Retinal pigment epithelial cell (primary cell): ENCODE data around the gene ESRP2.

ENCODE experiments used
- DNase-seq: peaks from one replicate; pipeline ENCODE4 v3.0.0-alpha.2; 2010; ENCODE audit warnings: low read depth
- H3K4me3 ChIP-seq: 2 replicates; pipeline ENCODE4 v1.5.1; 2011; ENCODE audit warnings: mild to moderate bottlenecking, low read length, control low read depth, moderate library complexity
- CTCF ChIP-seq: conservative IDR thresholded peaks from 2 replicates; pipeline ENCODE4 v1.5.1; 2011; ENCODE audit warnings: low read depth, low read length, control low read depth, inconsistent platforms

ESRP2 gene

GRCh38 chr16:68251832-68252231 is 15.9 kb upstream of the ESRP2 start:
- no peak for DNase-seq
- H3K4me3 ChIP-seq = no peak overlapping the region
- TF ChIP-seq CTCF = no peak

GRCh38 chr16:68250951-68251350 is 15.0 kb upstream of the ESRP2 start:
- TF ChIP-seq CTCF = no peak
- DNase-seq = no peak
- H3K4me3 ChIP-seq = no peak overlapping the region

- H3K4me3 ChIP-seq = no peak overlapping the region
- no peak for TF ChIP-seq CTCF
- no peak for DNase-seq
Measured at GRCh38 chr16:68249371-68249770, 13.4 kb upstream of the ESRP2 start.

- no peak for TF ChIP-seq CTCF
- DNase-seq = no peak
- no peak overlapping the region for H3K4me3 ChIP-seq
Measured at GRCh38 chr16:68247932-68248331, 12.0 kb upstream of the ESRP2 start.

DNA sequence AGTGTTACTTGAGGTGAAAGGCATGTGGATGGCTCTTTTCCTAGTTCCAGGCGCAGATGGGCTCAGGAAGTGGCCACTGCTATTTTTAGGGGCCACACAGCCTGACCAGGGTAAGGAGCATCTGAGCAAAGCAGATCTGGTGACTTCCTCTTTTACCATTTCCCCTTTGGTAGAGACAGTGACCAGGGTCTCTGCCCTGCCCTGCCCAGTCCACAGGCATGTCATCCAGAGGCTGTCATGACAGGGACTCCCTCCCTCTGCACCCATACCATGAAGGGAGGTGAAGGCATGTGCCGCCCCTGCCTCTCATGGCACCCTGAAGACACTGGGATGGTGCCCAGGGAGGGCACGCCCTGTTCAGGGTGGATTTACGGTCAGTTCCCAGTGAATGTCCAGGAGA is 11.5 kb upstream of the ESRP2 start:
- TF ChIP-seq CTCF = no peak
- H3K4me3 ChIP-seq = no peak overlapping the region

GRCh38 chr16:68246666-68247065 is 10.7 kb upstream of the ESRP2 start:
- no peak for TF ChIP-seq CTCF
- no peak for DNase-seq
- H3K4me3 ChIP-seq = no peak overlapping the region

More for the DNA sequence above, 11.5 kb upstream of the ESRP2 start:
- no peak for DNase-seq

DNA sequence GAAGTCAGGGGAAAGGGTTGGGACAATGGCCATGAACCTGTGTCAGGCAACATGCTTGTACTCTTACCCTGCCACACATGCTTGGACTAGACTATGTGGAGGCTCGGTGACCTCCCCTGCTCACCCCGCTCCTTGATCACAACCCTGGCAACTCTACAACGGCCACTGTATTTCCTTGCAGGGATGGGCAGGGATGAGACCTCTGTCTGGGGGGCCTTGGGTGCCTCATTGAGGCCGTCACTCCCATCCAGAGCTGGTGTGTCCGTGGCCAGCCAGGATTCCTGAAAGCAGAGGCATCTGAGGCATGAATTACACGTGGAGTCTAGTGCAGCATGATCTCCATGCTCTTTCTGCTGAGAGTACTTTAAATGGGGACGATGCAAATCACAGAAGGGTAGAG is 10.2 kb upstream of the ESRP2 start:
- peak overlapping the region; percentile 97 for H3K4me3 ChIP-seq
- no peak for DNase-seq
- TF ChIP-seq CTCF = no peak
